Endothelial cell of umbilical vein (primary cell): ENCODE measurements around the gene FRS3.

Experiments
- GATA2 ChIP-seq: IDR thresholded peaks from 2 replicates; pipeline ENCODE4 v1.7.0; 2011; ENCODE audit warnings: low read depth, mild to moderate bottlenecking, moderate library complexity, mixed read lengths, low read length; ENCODE audit not compliant: insufficient read length, insufficient read depth
- JUN ChIP-seq: IDR thresholded peaks from 2 replicates; pipeline ENCODE4 v1.6.1; 2011; ENCODE audit warnings: borderline replicate concordance, low read depth; ENCODE audit not compliant: insufficient read length, insufficient read depth
- MAX ChIP-seq: IDR thresholded peaks from 2 replicates; pipeline ENCODE4 v1.6.1; 2011; ENCODE audit not compliant: insufficient read depth, insufficient read length
- POLR2A ChIP-seq: IDR thresholded peaks from 2 replicates; pipeline ENCODE4 v1.6.1; 2012; ENCODE audit warnings: low read depth, mild to moderate bottlenecking, control low read depth, low read length
- POLR2AphosphoS5 ChIP-seq: IDR thresholded peaks from 2 replicates; pipeline ENCODE4 v1.6.1; 2012; ENCODE audit warnings: low read depth, mild to moderate bottlenecking, control low read depth, low read length, moderate library complexity; ENCODE audit not compliant: insufficient read depth
- TF ChIP-seq, protein P1 (sequence below), 2 donors: IDR thresholded peaks; 1 replicate in 1 of 2; 2 replicates in 1 of 2; pipeline ENCODE4 v1.5.1; 2011; ENCODE audit warnings: low read length in 2 of 2, mild to moderate bottlenecking in 2 of 2, moderate library complexity in 2 of 2, control low read depth in 1 of 2, inconsistent platforms in 1 of 2, low read depth in 1 of 2; ENCODE audit not compliant: insufficient read depth in 1 of 2; ENCODE audit errors: extremely low read depth in 1 of 2

DNA sequence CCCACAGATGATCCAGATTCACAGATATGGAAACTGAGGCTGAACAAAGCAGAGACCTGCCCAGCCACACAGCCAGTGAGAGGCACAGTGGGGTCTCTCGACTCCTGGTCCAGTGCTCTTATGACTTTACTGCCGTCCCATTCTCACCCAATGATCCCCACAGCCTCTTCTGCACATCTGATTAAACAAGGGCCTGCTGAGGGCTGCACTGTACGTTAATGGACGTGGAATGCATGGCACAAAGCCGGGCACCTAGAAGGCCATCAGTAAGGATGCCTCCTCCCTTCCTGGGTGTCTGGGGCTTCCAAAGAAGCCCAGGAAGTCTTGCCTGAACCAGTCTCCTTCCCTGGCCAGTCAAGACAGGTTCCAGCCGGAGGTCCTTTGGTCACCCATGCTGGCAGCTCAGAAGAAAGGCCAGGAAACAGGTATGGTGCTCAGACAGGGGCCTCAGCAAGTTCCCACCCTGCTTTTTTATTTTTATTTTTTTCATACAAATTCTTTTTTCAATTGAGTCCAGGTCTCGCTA lies 48.1 kb downstream of the FRS3 start:
- TF ChIP-seq POLR2AphosphoS5: no peak
- TF ChIP-seq, protein P1, sequence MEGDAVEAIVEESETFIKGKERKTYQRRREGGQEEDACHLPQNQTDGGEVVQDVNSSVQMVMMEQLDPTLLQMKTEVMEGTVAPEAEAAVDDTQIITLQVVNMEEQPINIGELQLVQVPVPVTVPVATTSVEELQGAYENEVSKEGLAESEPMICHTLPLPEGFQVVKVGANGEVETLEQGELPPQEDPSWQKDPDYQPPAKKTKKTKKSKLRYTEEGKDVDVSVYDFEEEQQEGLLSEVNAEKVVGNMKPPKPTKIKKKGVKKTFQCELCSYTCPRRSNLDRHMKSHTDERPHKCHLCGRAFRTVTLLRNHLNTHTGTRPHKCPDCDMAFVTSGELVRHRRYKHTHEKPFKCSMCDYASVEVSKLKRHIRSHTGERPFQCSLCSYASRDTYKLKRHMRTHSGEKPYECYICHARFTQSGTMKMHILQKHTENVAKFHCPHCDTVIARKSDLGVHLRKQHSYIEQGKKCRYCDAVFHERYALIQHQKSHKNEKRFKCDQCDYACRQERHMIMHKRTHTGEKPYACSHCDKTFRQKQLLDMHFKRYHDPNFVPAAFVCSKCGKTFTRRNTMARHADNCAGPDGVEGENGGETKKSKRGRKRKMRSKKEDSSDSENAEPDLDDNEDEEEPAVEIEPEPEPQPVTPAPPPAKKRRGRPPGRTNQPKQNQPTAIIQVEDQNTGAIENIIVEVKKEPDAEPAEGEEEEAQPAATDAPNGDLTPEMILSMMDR (IDR thresholded peaks at IDR 0.05; ENCODE audit: extremely low read depth in 1 of 2, insufficient read depth in 1 of 2, low read depth in 1 of 2, low read length in 2 of 2): no peak
- TF ChIP-seq JUN: no peak
- no peak for TF ChIP-seq GATA2
- no peak for TF ChIP-seq POLR2A
- no peak for TF ChIP-seq MAX
